ENCODE data around the gene TWNK.

TWNK gene

DNA sequence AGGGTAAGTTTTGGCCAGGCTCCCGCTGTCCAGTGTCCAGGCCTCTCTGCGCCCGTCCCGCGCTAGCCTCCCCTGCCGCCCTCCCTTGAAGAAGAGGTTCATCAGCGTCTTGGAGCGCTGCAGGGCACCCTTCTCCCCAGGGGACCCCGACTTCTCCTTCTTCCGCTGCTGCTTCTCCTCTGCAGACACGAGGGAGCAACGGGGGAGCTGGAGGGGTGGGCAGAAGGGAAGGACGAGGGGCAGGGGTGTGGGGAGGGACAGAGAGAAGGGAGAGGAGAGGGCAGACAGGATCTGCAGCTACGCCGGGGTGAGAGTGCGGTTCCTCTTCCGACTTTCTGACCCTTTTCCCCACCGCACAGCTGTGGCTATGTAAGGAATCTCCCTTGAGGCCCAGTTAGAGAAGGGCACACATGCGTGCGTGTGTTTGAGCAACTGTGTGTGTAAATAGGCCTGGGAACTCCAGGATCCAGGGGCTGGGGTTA is 30.8 kb downstream of the TWNK start:
- 42% methylated on average over 20 of the region's 20 CpGs for WGBS
- peak overlapping the region; percentile 47 for H2AFZ ChIP-seq (ENCODE audit: low read depth, low read length)
- H3K27ac ChIP-seq (ENCODE audit: low read length, poor library complexity, severe bottlenecking): no peak overlapping the region
- H3K4me1 ChIP-seq (ENCODE audit: control insufficient read depth, insufficient read depth, low read depth, low read length): peaks cover 29% of the 10 kb centered on the region
- peak overlapping the region; percentile 58 for H3K9ac ChIP-seq (ENCODE audit: low read length)
- DNase-seq: peak; percentile 85
- peaks cover 0 to under 1% of the 10 kb centered on the region in 2 experiments for H3K36me3 ChIP-seq (ENCODE audit: control insufficient read depth in 1 of 2, insufficient read depth in 2 of 2, low read depth in 1 of 2, low read length in 2 of 2)
- no peak overlapping the region for H3K4me3 ChIP-seq (ENCODE audit: insufficient read depth in 1 of 2, low read depth in 1 of 2, low read length in 2 of 2)
- H2BK15ac ChIP-seq (ENCODE audit: low read depth, poor library complexity, severe bottlenecking): no peak overlapping the region
- H2BK12ac ChIP-seq (ENCODE audit: low read length in 2 of 2): peak overlapping the region; percentile 3 to 8
- H3K9me3 ChIP-seq (ENCODE audit: control insufficient read depth, low read length): no peaks in the 10 kb centered on the region
- no peak overlapping the region for H2AK5ac ChIP-seq (ENCODE audit: low read length, severe bottlenecking)
- no peak overlapping the region for H3K23ac ChIP-seq (ENCODE audit: low read length in 2 of 2)
- no peaks in the 10 kb centered on the region for H3K27me3 ChIP-seq (ENCODE audit: control insufficient read depth in 1 of 2, insufficient read depth in 1 of 2, low read length in 2 of 2)
- peak overlapping the region in 1 of 2 experiments; percentile 35 for H3K4ac ChIP-seq (ENCODE audit: low read depth in 1 of 2, low read length in 2 of 2)
- H3K18ac ChIP-seq (ENCODE audit: low read depth in 1 of 2, low read length in 2 of 2): peak overlapping the region in 1 of 2 experiments; percentile 77
- H4K8ac ChIP-seq (ENCODE audit: low read length): peak overlapping the region; percentile 98
- H3K4me2 ChIP-seq (ENCODE audit: low read length, poor library complexity, severe bottlenecking): no peak overlapping the region
- H2BK5ac ChIP-seq (ENCODE audit: low read depth, low read length, poor library complexity, severe bottlenecking): no peak overlapping the region
- no peaks in the 10 kb centered on the region for H3K79me1 ChIP-seq (replicated peaks; ENCODE audit: low read length, poor library complexity, severe bottlenecking)
- no peak overlapping the region for H3K14ac ChIP-seq (ENCODE audit: low read length in 2 of 2)
- peak overlapping the region; percentile 29 for H2BK120ac ChIP-seq (ENCODE audit: low read depth, low read length)
- peak overlapping the region; percentile 57 for H4K91ac ChIP-seq (ENCODE audit: low read length)

GRCh38 chr10:101018600-101019439 is 31.5 kb downstream of the TWNK start:
- H2AFZ ChIP-seq (ENCODE audit: low read depth, low read length): peak overlapping the region; percentile 42
- H3K18ac ChIP-seq (ENCODE audit: low read depth in 1 of 2, low read length in 2 of 2): peak overlapping the region; percentile 55 to 77
- H3K9me3 ChIP-seq (ENCODE audit: control insufficient read depth, low read length): no peaks in the 10 kb centered on the region
- H3K27me3 ChIP-seq (ENCODE audit: control insufficient read depth in 1 of 2, insufficient read depth in 1 of 2, low read length in 2 of 2): no peaks in the 10 kb centered on the region
- H4K8ac ChIP-seq (ENCODE audit: low read length): peak overlapping the region; percentile 98
- H2BK5ac ChIP-seq (ENCODE audit: low read depth, low read length, poor library complexity, severe bottlenecking): no peak overlapping the region
- peak overlapping the region; percentile 29 for H2BK120ac ChIP-seq (ENCODE audit: low read depth, low read length)
- WGBS: 18% methylated on average over 40 of the region's 45 CpGs
- H3K14ac ChIP-seq (ENCODE audit: low read length in 2 of 2): no peak overlapping the region
- H2BK12ac ChIP-seq (ENCODE audit: low read length in 2 of 2): peak overlapping the region; percentile 17 to 33
- H3K4me1 ChIP-seq (ENCODE audit: control insufficient read depth, insufficient read depth, low read depth, low read length): peaks cover 25% of the 10 kb centered on the region
- H3K27ac ChIP-seq (ENCODE audit: low read length, poor library complexity, severe bottlenecking): no peak overlapping the region
- no peak overlapping the region for H3K4me3 ChIP-seq (ENCODE audit: insufficient read depth in 1 of 2, low read depth in 1 of 2, low read length in 2 of 2)
- H3K4ac ChIP-seq (ENCODE audit: low read depth in 1 of 2, low read length in 2 of 2): no peak overlapping the region
- no peaks in the 10 kb centered on the region for H3K79me1 ChIP-seq (replicated peaks; ENCODE audit: low read length, poor library complexity, severe bottlenecking)
- H2BK15ac ChIP-seq (ENCODE audit: low read depth, poor library complexity, severe bottlenecking): peak overlapping the region; percentile 75
- H4K91ac ChIP-seq (ENCODE audit: low read length): peak overlapping the region; percentile 82
- H3K4me2 ChIP-seq (ENCODE audit: low read length, poor library complexity, severe bottlenecking): peak overlapping the region; percentile 55
- no peak overlapping the region for H2AK5ac ChIP-seq (ENCODE audit: low read length, severe bottlenecking)
- H3K36me3 ChIP-seq (ENCODE audit: control insufficient read depth in 1 of 2, insufficient read depth in 2 of 2, low read depth in 1 of 2, low read length in 2 of 2): peaks cover 0 to 5% of the 10 kb centered on the region in 2 experiments
- peak overlapping the region; percentile 58 for H3K9ac ChIP-seq (ENCODE audit: low read length)
- peak; percentile 85 for DNase-seq
- H3K23ac ChIP-seq (ENCODE audit: low read length in 2 of 2): peak overlapping the region in 1 of 2 experiments; percentile 11

GRCh38 chr10:101019440-101019703 is 32.0 kb downstream of the TWNK start:
- no peak overlapping the region for H3K4me3 ChIP-seq (ENCODE audit: insufficient read depth in 1 of 2, low read depth in 1 of 2, low read length in 2 of 2)
- 36% methylated on average over 2 of the region's 2 CpGs for WGBS
- H2AK5ac ChIP-seq (ENCODE audit: low read length, severe bottlenecking): no peak overlapping the region
- no peak overlapping the region for H4K8ac ChIP-seq (ENCODE audit: low read length)
- H2BK12ac ChIP-seq (ENCODE audit: low read length in 2 of 2): no peak overlapping the region
- no peak overlapping the region for H2AFZ ChIP-seq (ENCODE audit: low read depth, low read length)
- no peak overlapping the region for H2BK5ac ChIP-seq (ENCODE audit: low read depth, low read length, poor library complexity, severe bottlenecking)
- no peaks in the 10 kb centered on the region for H3K79me1 ChIP-seq (replicated peaks; ENCODE audit: low read length, poor library complexity, severe bottlenecking)
- H3K36me3 ChIP-seq (ENCODE audit: control insufficient read depth in 1 of 2, insufficient read depth in 2 of 2, low read depth in 1 of 2, low read length in 2 of 2): peaks cover 0 to 5% of the 10 kb centered on the region in 2 experiments
- H3K23ac ChIP-seq (ENCODE audit: low read length in 2 of 2): no peak overlapping the region
- no peaks in the 10 kb centered on the region for H3K9me3 ChIP-seq (ENCODE audit: control insufficient read depth, low read length)
- no peak overlapping the region for H3K4me2 ChIP-seq (ENCODE audit: low read length, poor library complexity, severe bottlenecking)
- H3K27ac ChIP-seq (ENCODE audit: low read length, poor library complexity, severe bottlenecking): no peak overlapping the region
- no peak overlapping the region for H3K18ac ChIP-seq (ENCODE audit: low read depth in 1 of 2, low read length in 2 of 2)
- H2BK15ac ChIP-seq (ENCODE audit: low read depth, poor library complexity, severe bottlenecking): no peak overlapping the region
- H2BK120ac ChIP-seq (ENCODE audit: low read depth, low read length): no peak overlapping the region
- H3K27me3 ChIP-seq (ENCODE audit: control insufficient read depth in 1 of 2, insufficient read depth in 1 of 2, low read length in 2 of 2): no peaks in the 10 kb centered on the region
- H4K91ac ChIP-seq (ENCODE audit: low read length): no peak overlapping the region
- no peak overlapping the region for H3K4ac ChIP-seq (ENCODE audit: low read depth in 1 of 2, low read length in 2 of 2)
- no peak overlapping the region for H3K14ac ChIP-seq (ENCODE audit: low read length in 2 of 2)
- no peak overlapping the region for H3K9ac ChIP-seq (ENCODE audit: low read length)
- peaks cover 24% of the 10 kb centered on the region for H3K4me1 ChIP-seq (ENCODE audit: control insufficient read depth, insufficient read depth, low read depth, low read length)
- no peak for DNase-seq

DNA sequence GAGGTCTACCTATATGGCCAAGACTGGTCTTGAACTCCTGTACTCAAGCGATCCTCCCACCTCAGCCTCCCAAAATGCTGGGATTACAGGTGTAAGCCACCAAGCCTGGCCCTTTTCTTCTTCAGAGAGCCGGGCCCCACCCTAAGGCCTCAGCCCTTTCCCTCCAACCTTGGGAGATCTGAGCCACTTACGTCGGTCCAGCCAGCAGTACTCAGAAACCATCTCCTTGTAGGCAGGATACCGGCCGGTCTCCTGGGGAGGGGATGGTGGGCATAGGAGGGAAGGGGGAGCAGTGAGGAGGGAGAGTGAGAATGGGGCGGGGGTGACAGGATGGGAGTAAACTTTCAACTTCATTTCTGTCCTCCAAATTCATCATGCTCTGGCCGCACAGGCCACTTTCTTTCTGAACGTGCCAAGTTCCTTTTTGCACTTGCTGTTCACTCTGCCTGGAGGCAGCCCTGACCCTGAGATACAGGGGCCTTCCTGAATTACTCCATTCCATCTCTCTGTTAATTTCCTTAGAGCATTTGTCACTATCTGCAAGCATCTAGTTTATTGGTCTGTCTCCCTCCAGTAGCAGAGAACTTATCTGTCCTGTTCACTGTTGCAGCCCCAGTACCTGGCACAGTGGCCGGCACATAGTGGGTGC is 33.2 kb downstream of the TWNK start:
- no peak overlapping the region for H3K23ac ChIP-seq (ENCODE audit: low read length in 2 of 2)
- WGBS: 89% methylated on average over 9 of the region's 10 CpGs
- H3K9me3 ChIP-seq (ENCODE audit: control insufficient read depth, low read length): no peaks in the 10 kb centered on the region
- no peaks in the 10 kb centered on the region for H3K27me3 ChIP-seq (ENCODE audit: control insufficient read depth in 1 of 2, insufficient read depth in 1 of 2, low read length in 2 of 2)
- H3K4ac ChIP-seq (ENCODE audit: low read depth in 1 of 2, low read length in 2 of 2): no peak overlapping the region
- no peak overlapping the region for H3K9ac ChIP-seq (ENCODE audit: low read length)
- H3K18ac ChIP-seq (ENCODE audit: low read depth in 1 of 2, low read length in 2 of 2): no peak overlapping the region
- H3K4me3 ChIP-seq (ENCODE audit: insufficient read depth in 1 of 2, low read depth in 1 of 2, low read length in 2 of 2): no peak overlapping the region
- H3K27ac ChIP-seq (ENCODE audit: low read length, poor library complexity, severe bottlenecking): no peak overlapping the region
- no peaks in the 10 kb centered on the region for H3K79me1 ChIP-seq (replicated peaks; ENCODE audit: low read length, poor library complexity, severe bottlenecking)
- no peak overlapping the region for H2AFZ ChIP-seq (ENCODE audit: low read depth, low read length)
- DNase-seq: no peak
- H2BK120ac ChIP-seq (ENCODE audit: low read depth, low read length): no peak overlapping the region
- H2BK15ac ChIP-seq (ENCODE audit: low read depth, poor library complexity, severe bottlenecking): no peak overlapping the region
- H3K36me3 ChIP-seq (ENCODE audit: control insufficient read depth in 1 of 2, insufficient read depth in 2 of 2, low read depth in 1 of 2, low read length in 2 of 2): peaks cover 0 to 5% of the 10 kb centered on the region in 2 experiments
- H4K8ac ChIP-seq (ENCODE audit: low read length): no peak overlapping the region
- peaks cover 14% of the 10 kb centered on the region for H3K4me1 ChIP-seq (ENCODE audit: control insufficient read depth, insufficient read depth, low read depth, low read length)
- no peak overlapping the region for H4K91ac ChIP-seq (ENCODE audit: low read length)
- H3K14ac ChIP-seq (ENCODE audit: low read length in 2 of 2): no peak overlapping the region
- H2BK12ac ChIP-seq (ENCODE audit: low read length in 2 of 2): no peak overlapping the region
- H3K4me2 ChIP-seq (ENCODE audit: low read length, poor library complexity, severe bottlenecking): no peak overlapping the region
- H2AK5ac ChIP-seq (ENCODE audit: low read length, severe bottlenecking): no peak overlapping the region
- H2BK5ac ChIP-seq (ENCODE audit: low read depth, low read length, poor library complexity, severe bottlenecking): no peak overlapping the region

All from mesenchymal stem cell (in vitro differentiated cells and primary cell).